HG02981 (cell line): ENCODE data around the gene HS2ST1.
"Not testable (repeated sequence)": the region's sequence is repeated elsewhere in the genome, so short reads cannot be mapped to it uniquely, and the experiment has no call there.

Source experiments
- ATAC-seq: cut with Tn5 transposase; IDR thresholded peaks from one replicate; pipeline ENCODE4 v1.9.1; 2021; ENCODE audit warnings: mild to moderate bottlenecking, moderate library complexity; ENCODE audit not compliant: unreplicated experiment

HS2ST1 gene

DNA sequence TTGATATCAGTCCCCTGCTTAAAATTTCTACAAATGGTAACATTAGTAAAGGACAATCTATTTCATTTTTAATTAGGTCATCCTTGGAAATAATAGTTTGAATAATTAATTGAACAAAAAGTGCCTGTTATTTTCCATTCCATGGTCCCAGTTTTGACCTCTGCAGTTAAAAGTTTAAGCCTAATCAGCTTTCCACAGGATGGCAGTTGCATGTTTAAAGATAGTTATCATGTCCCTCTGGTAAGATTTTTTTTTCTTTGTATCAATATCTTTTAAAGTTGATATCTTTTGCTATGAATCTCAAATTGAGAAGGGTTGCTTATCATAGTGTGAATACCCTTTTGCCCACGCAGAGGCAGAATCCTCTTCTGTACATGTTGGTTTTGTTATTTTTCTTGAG lies 90.4 kb downstream of the HS2ST1 start:
- ATAC-seq: no peak

DNA sequence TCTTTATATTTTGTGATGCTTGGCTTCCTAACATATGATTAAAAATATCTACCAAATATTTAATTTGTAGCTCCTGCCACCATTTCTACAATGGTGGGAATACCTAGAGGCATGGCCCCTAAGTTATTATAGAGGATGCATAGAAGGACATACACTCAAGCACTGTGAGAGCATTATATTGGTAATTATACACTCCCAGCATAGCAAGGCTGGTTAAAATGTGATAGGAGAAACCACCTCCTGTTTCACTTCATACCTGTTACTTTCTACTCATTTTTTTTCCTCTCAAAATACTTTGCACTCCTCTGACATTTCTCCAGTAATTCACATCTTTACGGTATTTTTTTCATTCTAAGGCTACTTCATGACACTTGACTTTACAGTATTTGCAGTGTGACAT lies 92.9 kb downstream of the HS2ST1 start:
- peak; percentile 54 for ATAC-seq

DNA sequence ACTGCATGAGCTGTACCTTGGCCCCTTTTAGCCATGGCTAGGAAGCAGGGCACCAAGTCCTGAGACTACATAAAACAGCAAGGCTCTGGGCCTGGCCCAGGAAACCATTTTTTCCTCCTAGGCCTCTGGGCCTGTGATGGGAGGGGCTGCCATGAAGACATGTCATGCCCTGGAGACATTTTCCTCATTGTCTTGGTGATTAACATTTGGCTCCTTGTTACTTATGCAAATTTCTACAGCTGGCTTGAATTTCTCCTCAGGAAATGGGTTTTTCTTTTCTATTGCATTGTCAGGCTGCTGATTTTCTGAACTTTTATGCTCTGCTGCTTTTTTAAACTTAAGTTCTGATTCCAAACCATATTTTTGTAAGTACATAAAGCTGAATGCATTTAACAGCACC lies 99.0 kb downstream of the HS2ST1 start:
- not testable (repeated sequence) for ATAC-seq

DNA sequence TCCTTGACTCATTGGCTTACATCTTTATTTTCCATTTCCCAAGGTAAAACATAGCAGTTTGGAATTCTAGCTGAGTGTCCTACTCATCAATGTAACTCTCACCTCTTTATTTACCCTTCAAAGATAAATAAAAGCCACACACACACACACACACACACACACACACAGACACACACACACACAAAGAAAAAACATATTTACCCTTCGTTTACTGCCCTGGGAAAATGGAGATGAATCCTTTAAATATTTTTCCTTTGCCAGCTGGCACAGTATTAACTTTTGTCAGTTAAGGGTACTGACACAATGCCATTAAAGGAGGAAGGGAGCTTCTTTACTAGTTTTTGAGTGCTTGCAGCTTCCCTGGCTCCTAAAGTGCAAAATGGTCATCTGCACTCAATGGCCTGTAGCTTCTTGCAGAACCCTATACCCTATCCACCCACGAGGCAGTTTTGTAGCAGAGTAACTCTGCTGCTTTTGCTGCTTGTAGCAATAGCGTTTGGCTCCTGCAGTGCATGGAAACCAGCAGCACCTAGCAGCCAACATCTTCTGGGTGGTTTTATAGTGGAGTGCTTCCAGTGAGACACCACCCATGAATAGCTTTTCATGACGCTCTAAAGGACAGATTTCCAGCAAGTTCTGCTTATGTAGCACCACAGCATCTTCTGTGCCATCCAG lies 103.7 kb downstream of the HS2ST1 start:
- ATAC-seq: no peak

DNA sequence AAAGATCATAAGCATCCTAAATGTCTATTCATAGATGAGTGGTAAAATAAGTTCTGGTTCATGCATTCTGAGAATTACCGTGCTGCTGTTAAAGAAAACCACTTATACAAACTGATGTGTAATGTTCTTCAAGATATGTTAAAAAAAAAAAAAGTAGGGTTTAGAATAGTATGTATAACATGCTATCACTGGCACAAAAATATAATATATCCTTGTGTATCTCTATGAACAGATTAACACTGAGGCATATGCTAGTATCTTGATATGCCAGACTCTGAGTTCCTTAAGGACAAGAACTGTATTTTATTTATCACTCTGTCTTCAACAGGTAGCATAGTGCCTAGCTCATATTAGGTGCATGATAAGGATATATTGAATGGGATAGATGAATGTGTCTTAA lies 108.9 kb downstream of the HS2ST1 start:
- no peak for ATAC-seq

DNA sequence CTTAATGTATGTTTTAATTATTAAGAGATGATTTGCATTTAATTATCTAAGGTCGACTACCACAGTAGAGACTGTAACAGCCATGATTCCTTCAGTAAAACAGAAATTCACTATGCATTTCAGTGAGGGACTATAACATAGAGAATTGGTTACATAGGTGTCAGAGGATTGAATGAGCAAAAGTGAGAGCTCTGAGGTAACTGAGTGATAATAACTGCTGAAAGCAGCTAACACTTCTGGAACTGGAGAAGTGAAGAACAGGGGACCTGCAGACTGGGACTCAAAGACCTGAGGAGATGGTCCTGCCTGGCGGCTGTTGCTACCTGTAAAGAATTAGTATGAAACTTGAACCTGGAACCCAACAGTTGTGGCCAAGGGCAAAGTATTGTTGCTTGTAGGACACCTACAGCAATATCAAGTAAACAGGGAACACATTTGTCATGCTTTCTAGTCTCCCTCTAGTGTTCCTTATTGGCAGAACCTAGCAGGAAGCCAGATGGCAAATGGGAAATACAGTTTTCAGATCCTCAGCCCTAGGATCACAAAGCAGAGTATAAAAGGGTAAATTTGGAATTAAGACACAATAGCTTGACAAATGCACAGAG lies 110.6 kb downstream of the HS2ST1 start:
- peak; percentile 72 for ATAC-seq

DNA sequence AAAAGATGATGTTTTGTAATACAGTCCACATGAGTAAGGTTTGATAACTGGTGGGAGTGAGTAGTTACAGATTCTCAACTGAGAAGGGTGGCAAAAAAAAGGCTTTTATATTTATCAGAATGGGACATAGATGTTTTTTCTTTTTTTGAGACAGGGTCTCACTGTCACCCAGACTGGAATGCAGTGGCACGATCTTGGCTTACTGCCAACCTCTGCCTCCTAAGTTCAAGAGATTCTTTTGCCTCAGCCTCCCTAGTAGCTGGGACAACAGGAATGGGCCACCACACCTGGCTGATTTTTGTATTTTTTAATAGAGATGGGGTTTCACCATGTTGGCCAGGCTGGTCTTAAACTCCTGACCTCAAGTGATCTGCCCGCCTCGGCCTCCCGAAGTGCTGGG lies 113.1 kb downstream of the HS2ST1 start:
- not testable (repeated sequence) for ATAC-seq

DNA sequence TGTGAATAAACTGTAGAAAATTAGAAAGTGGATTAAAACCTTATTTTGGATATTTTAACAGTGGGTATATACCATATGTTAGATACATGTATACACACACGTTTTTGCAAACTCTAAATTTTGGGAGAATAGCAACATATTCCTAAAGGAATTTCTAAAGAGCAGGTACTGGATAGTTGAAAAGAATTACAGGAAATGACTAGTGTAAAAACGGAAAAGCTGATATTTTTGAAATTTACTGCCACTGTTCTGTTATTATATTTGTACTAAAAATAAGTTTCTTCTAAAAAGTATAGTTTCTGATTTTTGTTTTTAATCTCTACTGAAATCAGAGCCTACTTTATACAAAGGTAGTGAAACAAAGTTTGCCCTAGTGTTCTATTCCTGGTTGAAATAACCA lies 114.1 kb downstream of the HS2ST1 start:
- no peak for ATAC-seq

DNA sequence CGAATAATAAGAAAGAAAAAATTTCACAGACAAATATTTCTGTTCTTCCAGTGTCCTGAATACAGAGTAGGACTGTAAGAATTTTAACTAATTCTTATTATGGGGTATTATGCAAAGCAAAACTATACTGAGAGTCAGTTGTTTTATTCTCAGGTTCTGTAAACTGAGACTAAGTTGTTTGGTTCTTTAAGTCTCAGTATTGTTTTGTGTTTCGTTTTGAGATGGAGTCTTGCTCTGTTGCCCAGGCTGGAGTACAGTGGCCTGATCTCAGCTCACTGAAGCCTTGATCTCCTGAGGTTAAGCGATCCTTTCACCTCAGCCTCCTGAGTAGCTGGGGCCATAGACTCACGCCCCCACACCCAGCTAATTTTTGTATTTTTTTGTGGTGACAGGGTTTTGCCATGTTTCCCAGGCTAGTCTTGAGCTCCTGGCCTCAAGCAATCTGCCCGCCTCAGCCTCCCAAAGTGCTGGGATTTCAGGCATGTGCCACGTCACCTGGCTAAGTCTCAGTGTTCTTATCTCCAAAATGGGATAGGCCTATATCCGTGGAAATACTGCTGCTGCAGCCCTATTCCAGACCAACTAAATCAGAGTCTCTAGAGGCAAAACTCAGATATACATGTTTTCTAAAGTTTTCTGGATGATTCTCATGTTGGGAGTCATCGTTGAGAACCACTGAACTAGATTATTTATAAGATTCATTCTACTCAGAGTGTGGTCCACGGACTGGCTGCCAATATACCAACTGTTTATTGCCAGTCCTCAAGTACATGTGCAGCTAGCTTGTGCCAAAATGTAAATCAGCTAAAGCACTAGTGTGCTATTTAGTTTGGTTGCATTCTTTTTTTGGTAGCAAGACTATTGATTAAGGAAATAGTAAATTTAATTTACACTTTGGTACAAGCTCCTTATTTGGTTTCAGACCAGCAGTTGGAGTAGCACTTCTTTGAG lies 116.6 kb downstream of the HS2ST1 start:
- ATAC-seq: peak; percentile 92

DNA sequence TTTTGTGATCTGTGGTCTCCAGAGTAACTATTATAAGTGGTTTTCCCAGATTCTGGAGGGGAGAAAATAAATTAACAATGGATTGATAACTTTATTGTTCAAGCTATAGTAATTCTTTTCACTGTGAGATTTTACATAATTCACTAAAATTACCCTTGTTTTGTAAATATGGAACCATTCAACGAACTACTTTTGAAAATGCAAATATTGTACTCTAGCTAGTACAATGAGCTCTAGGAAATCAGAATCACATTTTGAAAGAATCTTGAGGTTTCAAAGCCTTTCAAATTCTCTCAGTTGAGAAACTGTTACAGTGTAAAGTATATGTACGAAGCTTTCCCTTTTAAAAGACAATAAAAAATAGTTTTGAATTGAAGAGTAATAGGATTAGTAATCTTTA lies 119.9 kb downstream of the HS2ST1 start:
- no peak for ATAC-seq

DNA sequence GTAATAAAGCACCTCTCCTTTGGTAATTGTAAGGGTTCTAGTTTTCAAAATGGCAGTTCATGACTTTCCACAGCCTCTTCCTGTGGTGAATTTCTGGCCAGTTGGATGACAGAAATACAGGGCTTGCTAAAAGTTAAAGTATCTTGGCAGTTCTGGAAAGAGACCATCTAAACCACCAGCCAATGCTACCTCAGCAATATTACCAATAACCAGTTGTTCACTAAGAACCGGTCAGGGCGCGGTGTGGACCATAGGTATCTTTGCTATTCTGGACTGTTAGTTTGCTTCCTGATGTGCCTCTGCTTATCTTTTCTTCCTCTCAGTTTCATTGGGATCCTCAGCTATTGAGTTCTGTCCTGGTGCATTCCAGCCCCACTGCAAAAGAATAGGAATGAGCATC lies 124.7 kb downstream of the HS2ST1 start:
- no peak for ATAC-seq

DNA sequence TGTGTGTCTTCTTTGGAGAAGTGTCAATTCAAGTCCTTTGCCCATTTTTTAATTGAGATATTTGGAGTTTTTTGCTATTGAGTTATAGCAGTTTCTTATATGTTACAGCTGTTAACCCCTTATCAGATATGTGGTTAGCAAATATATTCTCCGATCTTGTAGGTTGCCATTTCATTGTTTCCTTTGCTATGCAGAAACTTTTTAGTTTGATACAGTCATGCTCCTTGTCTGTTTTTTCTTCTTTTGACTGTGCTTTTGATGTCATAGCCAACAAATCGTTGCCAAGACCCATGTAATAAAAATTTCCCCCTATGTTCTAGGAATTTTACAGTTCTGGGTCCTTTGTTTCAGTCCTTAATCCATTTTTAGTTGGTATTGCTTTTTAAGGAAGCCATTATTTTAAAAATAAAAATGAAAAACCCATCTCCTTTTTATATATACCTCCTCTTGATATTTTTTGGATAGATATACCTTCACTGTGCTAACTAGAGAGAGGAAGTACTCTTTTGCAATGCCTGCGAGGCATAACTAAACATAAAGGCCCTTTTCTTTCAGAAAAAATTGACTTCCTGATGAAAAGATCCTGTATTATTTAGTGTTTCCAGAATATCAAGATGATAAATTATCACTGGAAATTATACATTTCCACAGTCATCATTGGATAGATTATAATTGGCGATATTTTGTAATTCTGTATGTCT lies 127.8 kb downstream of the HS2ST1 start:
- ATAC-seq: no peak

DNA sequence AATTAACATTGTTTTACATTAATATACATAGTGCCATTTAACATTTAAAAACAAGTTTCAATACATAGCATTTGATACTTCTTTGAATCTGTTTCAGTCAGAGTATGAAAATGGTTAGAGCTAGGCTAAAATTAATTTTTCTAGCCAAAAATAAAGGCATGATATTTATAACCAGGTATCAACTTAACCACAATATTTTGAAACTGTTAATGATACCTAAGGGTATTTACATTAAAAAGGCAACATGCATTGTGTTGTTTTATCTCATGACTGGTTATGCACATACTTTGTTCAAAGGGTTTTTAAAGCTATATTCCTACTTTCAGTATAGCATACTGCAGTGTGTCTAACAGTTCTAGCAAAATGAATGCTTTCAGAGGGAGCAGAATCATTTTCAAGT lies 130.0 kb downstream of the HS2ST1 start:
- ATAC-seq: peak; percentile 30

DNA sequence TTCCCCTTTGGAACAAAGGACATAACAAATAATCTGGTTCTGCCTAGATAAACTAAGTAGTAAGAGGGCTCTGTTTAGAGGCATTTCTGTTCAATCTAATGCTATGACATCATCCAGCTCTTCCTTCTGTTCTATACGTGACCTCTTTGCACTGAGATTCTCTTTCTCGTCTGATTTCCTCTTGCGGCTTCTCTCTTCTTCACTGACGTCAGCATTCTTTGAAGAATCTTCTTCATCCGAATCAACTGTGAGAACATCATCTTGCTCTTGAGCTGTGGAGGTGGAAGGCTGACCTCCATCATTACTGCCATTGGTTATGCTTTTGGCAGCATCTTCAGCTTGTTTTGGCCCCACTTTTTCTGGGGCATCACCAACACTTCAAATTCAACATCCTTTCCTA lies 130.4 kb downstream of the HS2ST1 start:
- peak; percentile 47 for ATAC-seq

DNA sequence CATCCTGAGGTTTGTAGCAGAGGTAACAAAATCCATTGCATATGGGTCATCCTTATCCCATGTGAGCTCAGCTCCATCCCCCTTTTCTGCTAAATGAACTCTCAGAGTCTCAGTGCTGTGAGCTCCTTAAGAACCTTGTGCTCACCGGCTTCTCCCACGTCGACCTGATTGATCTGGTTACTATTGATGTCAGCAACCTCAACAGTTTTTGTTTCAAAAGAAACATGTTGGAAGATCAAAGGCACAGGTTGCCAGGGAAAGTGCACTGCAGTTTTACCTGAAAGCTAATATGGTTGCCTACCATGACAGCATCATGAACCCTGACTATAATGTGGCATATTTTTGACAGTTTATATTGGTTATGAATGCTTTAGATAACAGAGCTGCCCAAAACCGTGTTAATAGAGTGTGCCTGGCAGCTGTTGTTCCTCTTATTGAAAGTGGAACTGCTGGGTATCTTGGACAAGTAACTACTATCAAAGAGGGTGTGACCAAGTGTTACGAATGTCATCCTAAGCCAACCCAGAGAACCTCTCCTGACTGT lies 131.4 kb downstream of the HS2ST1 start:
- peak; percentile 44 for ATAC-seq

DNA sequence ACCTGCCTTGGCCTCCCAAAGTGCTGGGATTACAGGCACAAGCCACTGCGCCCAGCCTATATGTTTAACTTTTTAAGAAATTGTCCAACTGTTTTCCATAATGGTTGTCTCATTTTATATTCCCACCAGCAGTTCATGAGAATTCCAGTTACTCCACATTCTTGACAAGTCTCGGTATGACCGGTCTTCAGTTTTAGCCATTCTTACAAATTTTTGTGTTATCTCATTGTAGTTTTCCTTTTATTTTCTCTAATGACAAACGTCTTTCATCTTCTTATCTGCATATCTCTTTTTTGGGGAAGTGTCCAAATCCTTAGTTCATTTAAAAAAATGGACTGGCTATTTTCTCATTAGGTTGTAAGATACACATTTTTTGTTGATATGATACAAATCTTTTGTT lies 132.5 kb downstream of the HS2ST1 start:
- no peak for ATAC-seq

DNA sequence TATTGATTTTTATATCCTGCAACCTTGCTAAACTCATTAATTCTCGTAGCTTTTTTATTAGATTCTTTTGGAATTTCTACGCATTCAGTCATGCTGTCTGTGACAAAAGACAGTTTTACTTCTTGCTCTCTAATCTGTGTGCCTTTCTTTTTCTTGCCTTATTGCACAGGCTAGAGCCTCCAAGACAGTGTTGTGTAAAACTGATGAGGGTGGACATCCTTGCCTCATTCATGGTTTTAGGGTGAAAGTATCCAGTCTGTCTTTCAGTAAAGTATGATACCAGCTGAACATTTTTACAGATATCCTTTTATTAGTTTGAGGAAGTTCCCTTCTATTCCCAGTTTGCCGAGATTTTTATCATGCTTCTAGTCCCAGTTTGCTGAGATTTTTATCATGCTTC lies 133.8 kb downstream of the HS2ST1 start:
- no peak for ATAC-seq

DNA sequence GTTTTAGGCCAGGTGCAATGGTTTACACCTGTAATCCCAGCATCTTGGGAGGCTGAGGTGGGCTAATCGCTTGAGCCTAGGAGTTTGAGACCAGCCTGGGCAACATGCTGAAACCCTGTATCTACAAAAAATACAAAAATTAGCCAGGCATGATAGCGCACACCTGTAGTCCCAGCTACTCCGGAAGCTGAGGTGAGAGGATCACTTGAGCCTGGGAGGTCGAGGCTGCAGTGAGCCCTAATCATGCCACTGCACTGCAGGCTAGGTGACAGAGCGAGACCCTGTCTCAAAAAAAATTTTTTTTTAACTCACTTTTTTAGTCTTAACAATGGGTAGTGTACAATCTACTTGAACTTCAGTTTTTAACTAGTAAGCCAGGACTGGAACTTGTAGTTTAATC lies 137.5 kb downstream of the HS2ST1 start:
- no peak for ATAC-seq

DNA sequence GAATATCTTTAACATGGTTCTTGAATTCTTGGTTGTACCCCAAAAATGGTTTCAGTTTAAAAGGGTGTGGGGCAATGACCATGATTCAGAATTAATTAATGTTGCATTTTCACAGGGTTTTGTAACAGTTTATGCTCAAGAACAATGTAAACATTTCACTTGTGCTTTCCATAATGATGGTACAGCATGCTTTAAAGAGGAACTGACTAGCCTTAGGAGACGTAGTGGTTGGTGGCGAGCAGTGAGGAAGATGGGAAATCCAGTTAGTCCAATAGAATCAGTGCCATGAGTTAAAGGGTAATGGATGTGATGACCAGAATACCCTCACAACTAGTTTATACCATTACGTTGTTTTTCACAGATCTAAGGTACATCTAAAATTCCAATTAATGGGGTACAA lies 138.0 kb downstream of the HS2ST1 start:
- no peak for ATAC-seq

DNA sequence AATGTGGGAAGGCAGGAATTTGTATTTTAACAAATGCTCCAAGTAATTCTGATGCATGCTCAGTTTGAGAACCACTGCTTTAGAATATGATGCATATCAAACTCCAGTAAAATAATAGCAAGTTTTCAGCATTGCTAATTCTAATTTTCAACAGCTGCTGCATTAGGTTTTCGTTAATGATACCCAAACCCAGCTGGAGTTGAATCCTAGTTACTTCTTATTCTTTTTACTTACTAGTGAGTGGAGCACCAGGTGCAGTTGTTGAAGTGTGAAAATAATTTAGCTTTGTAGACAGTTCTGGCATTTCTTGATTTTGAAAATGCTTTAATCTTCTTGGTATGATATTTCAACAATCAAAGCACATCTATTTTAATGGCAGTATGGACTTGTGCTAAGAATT lies 138.5 kb downstream of the HS2ST1 start:
- ATAC-seq: no peak

DNA sequence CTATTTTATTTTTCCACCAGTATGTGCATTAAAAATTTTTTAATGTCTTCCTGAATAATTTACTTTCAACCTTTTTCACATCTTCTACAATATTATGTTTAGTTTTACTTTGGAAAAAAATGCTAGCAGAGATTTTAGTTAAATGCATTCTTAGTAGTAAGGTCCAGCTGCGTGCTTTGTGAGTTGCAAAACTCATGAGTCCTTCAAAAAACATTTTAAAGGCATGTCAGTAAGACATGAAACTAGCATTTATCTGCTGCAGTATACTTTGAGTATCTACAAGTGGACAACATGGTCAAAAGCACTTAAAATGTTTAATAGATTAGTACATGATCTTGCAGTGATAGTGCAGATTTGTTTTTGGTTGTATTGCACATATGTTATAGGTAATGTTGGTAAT lies 139.0 kb downstream of the HS2ST1 start:
- ATAC-seq: no peak
